CD4-positive, alpha-beta T cell treated with Interleukin-4 for 1 hour (primary cell): ENCODE data around the gene MED12L.

ENCODE experiments used
- DNase-seq, 2 donors: peaks; one replicate each; pipeline ENCODE4 v3.0.0-alpha.2; 2020 to 2022

The MED12L gene

DNA sequence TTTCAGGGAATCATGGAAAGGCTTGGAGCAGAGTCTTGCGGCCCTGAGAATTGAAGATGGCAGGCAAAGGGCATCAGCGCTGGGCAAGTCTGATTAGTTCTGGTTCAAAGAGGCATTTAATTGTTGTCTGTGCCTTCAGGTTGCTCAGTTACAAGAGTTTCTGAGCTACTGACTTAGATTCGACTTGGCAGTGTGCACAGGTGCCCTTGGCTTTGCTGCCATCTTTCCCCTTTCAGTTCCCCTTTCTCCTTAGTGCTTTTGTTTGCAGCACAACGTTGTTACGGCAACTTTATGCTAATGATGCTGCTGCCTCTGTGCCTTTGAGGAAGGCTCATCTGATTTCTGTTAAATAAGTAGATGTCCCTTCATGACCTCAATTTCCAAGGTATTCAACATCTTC, 180.4 kb downstream of the MED12L start:
- peak; percentile 42 to 90 for DNase-seq

DNA sequence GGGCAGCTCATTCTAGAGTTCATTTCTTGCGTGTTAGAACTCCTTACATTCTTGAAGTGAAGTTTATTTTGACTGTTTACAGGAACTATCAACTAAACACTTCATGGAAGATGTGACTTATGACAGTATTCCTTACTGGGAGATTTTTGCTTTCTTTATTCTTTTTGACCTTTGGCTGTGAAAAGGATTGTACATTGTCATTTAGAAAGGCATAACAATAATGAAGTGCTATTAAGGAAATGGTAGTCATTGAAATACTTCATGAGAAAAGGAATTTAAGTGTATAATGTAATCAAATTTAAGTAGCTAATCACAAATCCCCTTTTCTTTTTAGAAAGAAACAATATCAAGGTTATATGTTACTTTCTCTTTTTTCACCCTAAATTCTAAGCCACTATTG, 181.6 kb downstream of the MED12L start:
- no peak for DNase-seq

DNA sequence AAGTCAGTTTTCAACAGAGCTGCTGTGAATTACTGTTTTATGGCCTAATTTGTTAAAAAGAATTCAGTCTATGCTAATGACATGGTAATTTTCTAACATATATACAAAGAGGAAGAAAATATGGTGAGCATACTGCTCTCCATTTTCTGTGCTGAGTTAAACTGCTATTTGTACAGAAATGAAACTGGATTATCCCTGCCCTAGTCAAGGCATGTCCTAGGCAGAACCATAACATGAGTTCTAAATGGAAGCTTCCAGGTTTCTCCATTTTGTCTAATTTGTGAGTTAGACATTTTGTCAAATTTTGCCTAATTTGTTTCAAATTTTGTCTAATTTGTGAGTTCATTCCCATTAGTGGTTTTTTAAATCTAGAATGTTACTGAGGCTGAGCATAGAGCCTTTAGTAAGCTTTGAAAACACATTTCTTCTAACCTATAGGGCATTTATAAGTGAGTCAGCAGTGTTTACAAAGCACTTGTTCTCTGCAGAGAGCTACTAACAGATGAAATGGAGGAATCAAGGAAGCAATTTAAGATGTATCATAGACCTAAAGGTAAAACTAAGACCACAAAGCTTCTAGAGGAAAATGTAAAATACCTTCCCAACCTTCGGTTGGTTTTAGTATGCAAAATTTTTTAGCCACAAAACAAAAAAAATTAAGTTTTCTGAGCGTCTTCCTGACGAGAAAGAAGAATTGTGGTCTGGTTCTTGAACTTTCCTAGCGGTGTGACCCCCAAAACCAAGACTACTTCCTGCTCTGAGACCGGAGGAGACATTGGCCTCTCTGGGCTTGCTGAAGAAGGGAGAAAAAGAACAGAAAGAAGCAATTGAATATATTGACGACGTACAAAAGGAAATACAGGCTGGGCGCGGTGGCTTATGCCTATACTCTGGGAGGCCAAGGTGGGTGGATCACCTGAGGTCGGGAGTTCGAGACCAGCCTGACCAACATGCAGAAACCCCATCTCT, 183.1 kb downstream of the MED12L start:
- peak; percentile 21 to 42 for DNase-seq

DNA sequence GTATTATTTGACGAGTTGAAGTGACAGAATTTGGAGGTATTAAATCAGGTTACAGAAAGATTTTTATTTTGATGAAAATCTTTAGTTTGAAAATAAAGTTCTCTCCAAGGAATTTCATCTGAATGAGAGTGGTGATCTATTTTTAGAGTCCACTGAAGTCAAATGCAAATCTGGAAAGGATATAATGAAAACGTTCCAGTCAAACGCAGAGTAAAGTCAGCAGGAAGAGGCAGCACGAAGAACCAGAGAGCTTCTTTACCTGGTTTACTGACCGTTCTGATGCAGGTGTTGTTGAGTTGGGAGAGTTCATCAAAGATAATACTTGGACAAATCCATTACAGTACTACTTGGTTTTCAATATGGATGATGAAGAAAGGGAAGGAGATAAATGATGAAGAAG, 184.2 kb downstream of the MED12L start:
- DNase-seq: no peak

DNA sequence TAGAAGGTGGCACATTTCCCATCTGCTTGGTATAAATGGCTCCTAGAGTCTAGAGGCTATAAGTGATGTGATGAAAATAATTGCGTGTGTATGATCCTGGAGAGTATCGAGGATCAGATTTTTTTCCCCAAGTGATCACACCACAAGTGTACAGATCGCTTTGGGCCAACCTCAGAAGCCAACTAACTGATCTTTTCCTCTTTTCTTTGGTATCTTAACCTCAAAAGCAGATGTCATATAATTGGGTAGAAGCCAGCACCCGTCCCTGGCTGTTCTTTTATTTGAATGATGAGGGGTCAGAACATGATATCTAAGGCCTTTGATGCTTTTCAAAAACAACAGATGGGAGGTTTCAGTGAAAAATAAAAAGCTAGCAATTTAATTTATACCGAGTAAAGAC, 189.6 kb downstream of the MED12L start:
- DNase-seq: peak in 1 of 2 donors; percentile 34

DNA sequence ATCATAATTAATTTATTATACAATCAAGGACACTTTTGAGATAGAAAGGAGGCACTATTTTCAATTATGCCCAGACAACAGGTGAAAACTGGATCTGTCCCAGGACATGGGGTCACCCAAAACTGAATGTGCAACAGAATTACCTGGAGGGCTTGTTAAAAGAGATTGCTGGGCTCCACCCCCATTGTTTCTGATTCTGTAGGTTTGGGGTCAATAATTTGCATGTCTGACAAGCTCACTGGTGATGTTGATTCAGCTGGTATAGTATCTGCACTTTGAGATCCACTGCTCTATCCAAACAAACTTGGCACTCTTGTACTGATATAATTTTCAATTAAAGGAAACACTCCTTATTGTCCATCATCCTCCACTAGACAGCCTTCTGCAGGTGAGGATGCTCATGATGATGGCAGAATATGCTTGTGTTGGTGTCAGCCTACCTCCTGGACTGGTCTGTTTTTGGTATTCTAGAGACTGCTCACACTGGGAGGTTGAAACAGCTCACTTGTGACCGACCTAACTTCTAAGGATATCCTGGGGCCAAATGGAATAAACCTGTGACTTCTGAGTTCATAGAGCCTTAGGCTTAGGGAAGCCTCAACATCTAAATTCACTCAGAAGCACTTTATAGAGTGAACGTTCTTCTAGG, 190.7 kb downstream of the MED12L start:
- DNase-seq: peak in 1 of 2 donors; percentile 23

DNA sequence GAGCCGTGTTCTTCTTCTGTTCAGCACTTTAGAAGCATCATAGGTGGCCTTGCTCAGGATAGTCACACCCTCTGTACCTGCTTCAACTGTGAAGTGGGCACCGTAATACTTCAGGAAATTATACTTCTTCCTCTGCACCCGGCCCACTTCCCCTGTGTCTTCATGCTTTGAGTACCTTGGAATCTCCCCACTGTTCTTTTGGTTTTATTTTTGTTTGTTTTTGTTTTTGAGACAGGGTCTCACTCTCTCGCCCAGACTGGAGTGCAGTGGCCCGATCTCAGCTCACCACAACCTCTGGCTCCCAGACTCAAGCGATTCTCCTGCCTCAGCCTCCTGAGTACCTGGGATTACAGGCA, 191.2 kb downstream of the MED12L start:
- peak; percentile 68 to 76 for DNase-seq

DNA sequence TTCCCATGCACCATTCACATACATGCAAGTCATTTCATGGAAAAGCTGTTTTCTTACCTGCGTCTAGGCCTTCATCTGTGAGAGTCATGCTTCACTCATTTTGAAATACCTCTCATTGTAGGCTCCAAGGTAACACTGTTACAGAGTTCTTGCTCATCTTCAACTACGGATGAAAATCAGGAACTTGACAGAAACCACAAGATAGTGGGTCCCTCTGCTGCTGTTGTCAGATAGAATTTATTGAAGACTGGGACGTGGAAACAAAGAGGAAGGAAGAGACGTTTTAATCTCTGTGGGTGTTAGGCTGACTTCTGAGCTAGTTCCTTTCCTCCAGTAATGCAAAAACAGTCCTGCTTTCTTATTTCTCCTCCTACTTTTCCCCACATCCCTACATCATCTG, 192.8 kb downstream of the MED12L start, which contains the start of gene P2RY14:
TSS of gene P2RY14 (minus strand) at position 313 of the 400 bp plus-strand sequence. CDS start 64,226 bp downstream, outside the sequence.
- DNase-seq: peak in 1 of 2 donors; percentile 37

DNA sequence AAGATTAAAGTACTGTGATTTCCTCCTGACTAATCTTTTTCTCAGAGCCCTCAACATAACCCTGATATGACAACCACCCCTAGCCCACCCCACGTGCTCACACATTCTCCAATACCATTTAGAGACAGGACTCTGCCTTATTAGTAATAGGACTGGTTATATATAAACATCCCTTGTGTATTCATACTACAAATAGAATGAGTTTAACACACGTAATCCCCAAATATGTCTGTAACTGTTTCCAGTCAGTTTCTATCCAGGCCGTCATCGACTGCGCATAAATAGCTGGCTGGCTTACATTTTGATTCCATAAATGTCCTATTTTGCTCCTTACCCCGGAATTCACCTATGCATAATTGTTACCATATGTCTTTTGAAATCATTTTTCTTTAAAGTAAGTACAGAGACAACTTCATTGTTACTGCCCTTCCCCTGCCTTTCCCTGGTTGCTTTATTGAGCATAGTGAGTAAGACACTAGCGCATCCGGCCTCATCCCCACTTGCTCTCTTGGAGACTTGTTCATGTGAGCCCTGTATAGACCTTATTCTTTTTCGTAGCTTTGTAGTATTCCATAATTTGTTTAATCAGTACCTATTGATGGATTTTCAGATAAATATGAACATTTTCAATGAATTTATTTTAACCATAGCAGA, 196.3 kb downstream of the MED12L start:
- DNase-seq: no peak

DNA sequence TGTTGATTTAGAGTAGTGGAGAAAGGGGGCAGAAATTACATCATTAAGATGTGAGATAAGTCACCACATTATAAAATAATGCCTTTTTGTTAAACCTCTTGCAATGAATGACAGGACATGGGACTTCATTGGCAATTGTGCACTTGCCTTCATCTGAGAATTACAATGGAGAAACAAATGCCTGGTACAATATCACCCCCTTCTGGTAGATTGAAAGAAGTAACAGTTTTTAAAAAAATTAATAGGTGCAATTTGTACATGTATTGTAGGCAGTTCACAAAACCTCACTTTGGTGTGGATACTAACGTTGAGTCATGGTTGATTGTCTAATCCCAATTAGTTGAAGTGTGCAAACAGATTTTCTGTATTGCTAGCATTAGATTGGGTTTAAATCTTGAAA, 197.5 kb downstream of the MED12L start:
- peak in 1 of 2 donors; percentile 76 for DNase-seq

DNA sequence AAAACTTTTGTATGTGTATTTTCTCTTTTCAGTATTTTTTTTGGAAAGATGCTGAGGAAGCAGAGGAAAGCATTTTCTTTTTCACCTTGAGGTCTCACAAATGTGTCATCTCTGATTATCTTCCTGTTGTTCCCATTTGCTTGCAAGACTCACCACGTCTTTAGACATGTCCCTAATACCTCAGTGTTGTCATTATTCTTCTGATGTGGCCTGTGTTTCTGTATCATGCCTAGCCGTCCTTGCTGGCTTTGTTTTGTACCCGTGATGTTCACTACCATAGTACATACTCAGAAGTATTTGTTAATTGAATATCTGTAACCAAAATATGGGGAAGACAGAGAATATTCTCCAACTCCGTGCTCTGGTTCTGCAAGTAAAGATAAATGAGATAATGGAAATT, 197.9 kb downstream of the MED12L start:
- no peak for DNase-seq

DNA sequence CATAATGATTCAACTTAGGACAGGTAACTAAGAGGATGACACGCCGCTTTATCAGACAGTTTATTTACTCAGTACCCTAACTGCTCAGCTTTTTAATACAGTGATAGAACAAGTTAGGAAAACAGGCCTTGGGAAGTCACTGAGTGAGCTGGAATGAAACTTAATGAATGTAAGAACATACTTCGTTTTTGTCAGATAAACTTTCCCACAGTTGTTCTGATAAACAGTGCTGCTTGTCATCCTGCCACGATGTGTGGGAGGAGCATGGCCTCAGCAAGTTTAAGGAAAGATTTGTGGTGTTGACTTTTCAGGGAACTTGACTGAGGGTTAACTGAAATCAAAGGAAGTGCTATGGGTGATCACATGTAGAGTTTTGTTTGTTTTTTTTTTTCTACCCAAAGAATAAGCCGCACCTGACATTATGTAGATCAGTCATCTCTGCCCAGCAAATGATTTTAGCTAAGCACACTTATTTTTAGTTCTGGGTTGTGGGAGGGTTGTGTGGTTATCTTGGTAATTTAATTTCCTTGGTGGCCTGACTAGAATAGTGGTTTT, 198.5 kb downstream of the MED12L start:
- peak in 1 of 2 donors; percentile 21 for DNase-seq

DNA sequence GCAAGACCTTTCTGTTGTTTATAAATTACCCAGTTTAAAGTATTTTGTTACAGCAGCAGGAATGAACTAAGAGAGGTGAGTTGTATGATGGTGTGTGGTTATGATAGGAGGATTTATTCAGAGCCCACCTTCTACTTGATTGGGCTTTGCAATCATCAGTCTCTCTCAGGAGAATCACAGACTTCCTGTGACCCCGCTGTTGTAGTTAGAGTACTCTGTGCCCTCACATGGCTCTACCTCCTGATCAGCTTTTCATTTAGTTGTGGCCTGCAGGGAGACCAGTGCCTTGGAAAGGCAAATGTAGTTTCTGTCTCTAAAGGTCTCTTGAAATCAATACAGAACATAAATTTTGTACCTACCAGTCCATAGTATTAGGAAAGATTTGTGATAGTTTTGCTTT, 200.5 kb downstream of the MED12L start:
- DNase-seq: no peak

DNA sequence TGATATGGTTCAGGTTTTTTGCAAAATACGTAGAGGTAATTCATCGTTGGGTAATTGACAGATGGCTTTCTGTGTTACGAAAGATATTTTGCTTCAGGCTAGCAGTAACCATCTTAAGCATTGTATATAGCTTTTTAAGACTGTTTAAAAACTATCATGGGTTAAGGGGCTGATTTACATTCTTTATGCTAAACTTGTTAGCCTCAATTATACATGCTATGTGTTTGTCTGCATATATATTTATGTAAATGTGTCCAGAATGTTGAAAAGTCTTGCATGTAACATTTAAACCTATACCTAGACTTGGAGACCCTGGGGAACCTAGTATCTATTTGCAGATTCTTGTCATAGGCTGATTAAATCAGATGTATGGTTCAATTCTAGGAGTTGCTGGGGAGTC, 204.0 kb downstream of the MED12L start:
- no peak for DNase-seq

DNA sequence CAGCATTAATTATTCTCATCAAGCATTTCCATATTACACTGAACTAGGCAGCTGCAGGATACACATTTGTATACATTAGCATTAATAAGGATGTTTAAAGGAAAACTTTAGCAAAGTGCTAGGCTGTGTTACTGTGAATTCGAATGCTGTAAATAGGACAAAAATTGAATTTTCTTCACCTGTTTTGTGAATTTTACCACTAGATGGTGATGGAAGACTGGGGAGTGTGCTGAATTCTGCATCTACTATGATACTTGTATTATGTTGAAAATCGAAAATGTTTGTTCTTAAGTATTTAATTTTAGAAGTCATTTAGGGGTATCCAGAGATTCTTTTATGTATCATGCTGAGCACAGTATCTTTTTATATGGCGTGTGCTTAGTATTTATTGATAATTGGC, 205.2 kb downstream of the MED12L start:
- DNase-seq: no peak

DNA sequence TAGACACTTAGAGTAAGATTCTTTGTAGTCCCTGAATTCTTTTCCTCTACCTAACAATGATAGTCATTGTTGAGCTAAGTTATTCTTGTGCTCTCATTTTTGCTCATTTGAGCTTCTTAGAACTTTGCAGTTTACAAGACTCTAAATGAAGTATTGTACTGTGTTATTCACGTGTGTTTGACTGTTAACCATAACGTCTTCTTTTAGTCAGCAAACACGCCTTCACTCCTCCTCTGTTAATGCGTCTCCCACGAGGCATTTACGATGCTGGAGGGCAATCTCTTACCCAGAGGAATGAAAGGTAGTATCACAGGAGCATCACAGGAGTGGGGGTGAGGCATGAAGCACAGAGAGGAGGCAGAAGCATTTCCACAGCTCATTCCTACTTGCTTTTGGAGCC, 207.7 kb downstream of the MED12L start:
- DNase-seq: no peak

DNA sequence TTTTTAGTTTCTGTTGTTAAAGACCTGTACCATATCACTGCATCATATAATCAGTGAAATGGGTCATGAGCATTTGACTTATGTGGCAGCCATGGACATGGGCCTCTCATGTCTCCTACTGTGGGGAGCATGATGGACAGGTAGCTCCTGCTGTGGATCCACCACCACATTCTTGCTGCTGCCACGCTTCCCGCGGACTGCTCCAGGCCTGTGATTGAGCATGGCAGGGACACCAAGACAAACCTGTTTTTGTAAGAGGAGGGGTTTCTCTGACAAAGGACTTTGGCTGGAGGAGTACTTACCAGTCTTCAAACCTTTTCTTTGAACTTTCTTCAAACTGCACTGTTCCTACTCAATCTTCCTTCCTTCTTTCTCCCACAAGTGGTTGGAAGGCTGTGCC, 210.8 kb downstream of the MED12L start:
- no peak for DNase-seq

DNA sequence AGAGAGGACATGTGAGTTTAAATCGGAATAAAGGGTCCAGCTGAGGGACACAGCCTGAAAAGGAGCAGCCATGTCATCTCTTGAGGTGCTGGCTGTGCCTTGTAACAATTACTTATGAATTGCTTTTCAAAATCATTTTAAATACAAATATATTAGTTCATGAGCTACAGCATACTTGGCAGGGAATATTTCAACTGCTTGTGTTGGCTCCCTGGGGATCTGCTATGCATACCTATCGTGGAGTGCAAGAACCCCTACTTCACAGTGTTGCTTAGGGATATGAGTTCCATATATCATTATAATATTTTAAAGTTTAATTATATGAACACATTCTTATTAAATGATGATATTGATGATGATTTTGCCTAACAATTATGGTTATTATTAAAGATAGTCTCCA, 212.0 kb downstream of the MED12L start:
- no peak for DNase-seq

DNA sequence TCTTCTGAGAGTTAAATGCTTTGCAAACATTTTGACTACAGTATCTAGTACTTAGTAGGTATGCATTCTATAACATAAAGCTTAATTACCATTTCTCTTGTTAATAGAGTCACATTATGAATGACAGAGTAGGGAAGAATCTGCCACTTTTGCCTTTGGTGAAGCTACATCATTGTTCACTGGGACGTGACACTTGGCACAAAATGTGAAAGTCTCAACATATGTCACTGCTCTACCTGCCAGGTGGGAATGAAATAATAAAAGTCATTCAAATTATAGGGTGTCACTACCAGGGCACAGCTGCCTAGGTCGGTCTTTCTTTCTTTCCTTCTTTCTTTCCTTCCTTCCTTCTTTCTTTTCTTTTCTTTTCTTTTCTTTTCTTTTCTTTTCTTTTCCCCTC, 213.5 kb downstream of the MED12L start:
- DNase-seq: no peak

DNA sequence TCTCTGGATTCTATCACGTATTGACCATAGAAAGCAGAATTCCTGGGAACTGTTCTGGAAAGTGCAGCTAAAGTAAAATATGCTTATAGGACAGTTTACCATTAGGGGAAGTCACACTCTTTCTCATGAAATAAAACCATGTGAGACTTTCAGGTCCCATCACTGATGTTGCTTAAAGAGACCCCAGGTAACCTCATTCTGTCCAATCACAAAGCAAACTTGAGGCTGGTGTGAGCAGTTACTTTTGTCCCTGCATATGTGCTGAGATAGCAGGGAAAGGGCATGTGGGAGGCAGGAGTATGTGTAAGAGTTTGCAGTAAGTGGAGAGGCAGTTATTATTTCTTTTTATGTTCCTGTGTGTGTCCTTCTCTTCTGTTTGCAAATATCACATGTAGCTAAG, 215.1 kb downstream of the MED12L start:
- no peak for DNase-seq

DNA sequence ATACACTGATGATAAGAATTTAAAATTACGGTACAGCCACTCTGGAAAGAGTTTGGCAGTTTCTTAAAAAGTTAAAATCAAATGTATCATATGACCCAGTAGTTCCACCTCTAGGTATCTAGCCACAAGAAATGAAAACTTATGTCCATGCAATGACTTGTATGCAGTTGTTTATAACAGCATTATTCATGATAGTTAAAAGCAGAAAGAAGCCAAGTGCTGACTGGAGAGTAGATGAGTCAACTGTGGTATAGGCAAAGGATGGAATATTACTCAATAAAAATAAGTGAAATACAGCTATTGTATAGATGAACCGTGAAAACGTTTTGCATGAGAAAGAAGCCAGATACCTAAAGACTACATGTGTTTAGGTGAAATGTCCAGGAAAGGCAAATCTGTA, 216.3 kb downstream of the MED12L start:
- DNase-seq: no peak

DNA sequence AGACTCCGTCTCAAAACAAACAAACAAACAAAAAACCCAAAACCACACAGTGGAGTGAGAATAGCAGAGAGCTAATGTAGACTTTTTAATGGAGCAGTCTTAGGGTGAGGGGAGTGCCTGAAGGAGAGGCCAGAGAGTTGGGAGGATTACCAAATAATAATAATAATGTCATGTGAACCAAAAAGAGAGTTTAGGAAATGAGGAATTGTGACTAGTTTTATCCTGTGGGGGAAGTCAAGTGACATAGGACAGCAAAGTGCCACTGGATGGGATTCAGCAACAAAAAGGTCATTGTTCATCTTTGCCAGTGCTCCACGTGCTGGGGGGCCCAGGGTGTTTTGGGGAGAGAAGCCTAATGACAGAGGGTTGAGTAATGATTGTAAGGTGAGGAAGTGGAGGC, 218.3 kb downstream of the MED12L start:
- DNase-seq: no peak

DNA sequence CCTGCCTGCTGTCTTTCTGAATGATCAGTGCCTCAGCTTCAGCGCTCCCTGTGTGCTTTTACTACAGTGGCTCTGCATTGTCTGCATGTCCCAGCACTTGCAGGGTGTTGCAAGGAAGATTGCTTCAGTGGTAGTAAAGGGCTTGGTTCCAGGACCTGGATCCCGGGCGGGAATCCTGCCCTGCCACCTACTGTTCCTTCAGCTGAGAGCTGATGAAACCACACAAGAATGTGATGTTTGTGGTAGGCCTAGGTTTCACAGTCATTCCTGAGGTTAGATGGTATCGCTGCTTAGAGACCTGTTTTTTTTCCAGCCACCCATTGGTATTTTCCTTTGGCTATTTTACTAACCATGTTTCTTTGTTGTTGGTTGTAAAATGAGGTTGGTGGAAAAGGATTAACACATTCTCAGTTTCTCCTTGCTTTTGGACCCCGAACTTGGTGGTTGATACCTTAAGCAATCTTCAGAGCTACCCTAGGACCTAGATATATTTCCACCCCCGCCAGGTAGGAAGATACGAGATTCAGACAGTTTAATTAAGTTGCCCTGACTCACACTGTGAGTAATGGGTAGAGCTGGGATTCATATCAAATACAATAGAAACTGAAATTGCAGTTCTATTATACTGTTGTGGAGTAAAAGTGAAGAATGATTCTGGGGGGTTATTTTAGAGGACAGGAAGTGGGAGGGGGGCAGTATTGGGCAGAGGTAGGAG, 219.8 kb downstream of the MED12L start:
- DNase-seq: no peak
